CD4-positive, alpha-beta T cell treated with Interleukin-17A for 1 hour (primary cell): Measurements from ENCODE around the gene FAT1.

Experiments used
- DNase-seq: peaks from one replicate; pipeline ENCODE4 v3.0.0-alpha.2; 2020

Gene FAT1

GRCh38 chr4:186554914-186555827 is 168.5 kb downstream of the FAT1 start, which contains the start of gene MTNR1A:
TSS of gene MTNR1A (minus strand) at chr4:186555567. CDS start at chr4:186555365, 202 bp downstream.
- DNase-seq, result no peak

GRCh38 chr4:186554539-186554913 is 169.1 kb downstream of the FAT1 start:
- DNase-seq, result no peak

- no peak for DNase-seq
Observed at GRCh38 chr4:186553717-186554116, 169.9 kb downstream of the FAT1 start.

GRCh38 chr4:186551849-186552248 is 171.8 kb downstream of the FAT1 start:
- no peak for DNase-seq

- no peak for DNase-seq
Observed at GRCh38 chr4:186545436-186545835, 178.2 kb downstream of the FAT1 start.

- no peak for DNase-seq
Observed at GRCh38 chr4:186543206-186543605, 180.4 kb downstream of the FAT1 start.

GRCh38 chr4:186541801-186542200 is 181.9 kb downstream of the FAT1 start:
- no peak for DNase-seq

GRCh38 chr4:186537843-186538521 is 185.7 kb downstream of the FAT1 start:
- no peak for DNase-seq
